GM12878 (cell line): ENCODE measurements around the gene DLG2. TPM values are rescaled to one million over a fixed set of nuclear protein-coding genes. Genes with fewer than 3 reads are reported as not detected.

Source experiments
- ATF7 ChIP-seq: fragments of 450-650 bp; IDR thresholded peaks from 2 replicates; pipeline ENCODE4 v1.6.1; 2016; ENCODE audit warnings: low read depth, mild to moderate bottlenecking
- CREM ChIP-seq: IDR thresholded peaks from 2 replicates; pipeline ENCODE4 v1.6.1; 2014; ENCODE audit warnings: antibody characterized with exemption, low read depth
- EZH2 ChIP-seq: IDR thresholded peaks from 2 replicates; pipeline ENCODE4 v1.6.1; 2012; ENCODE audit warnings: low read depth, mild to moderate bottlenecking, control low read depth, inconsistent platforms, low read length, borderline replicate concordance; ENCODE audit not compliant: control insufficient read depth
- FOXM1 ChIP-seq: IDR thresholded peaks from 2 replicates; pipeline ENCODE4 v1.6.1; 2012; ENCODE audit warnings: low read depth, mild to moderate bottlenecking, inconsistent platforms, low read length, moderate library complexity
- HCFC1 ChIP-seq: fragments of 150-350 bp; IDR thresholded peaks from 2 replicates; pipeline ENCODE4 v1.6.1; 2014; ENCODE audit warnings: low read length
- IKZF1 ChIP-seq: fragments of 450-650 bp; conservative IDR thresholded peaks from 2 replicates; pipeline ENCODE4 v1.6.1; 2017; ENCODE audit warnings: antibody characterized with exemption, mild to moderate bottlenecking
- JUNB ChIP-seq: IDR thresholded peaks from 2 replicates; pipeline ENCODE4 v1.6.1; 2016; ENCODE audit warnings: antibody characterized with exemption, mild to moderate bottlenecking
- MXI1 ChIP-seq: fragments of 150-350 bp; IDR thresholded peaks from 2 replicates; pipeline ENCODE4 v1.6.1; 2011; ENCODE audit warnings: low read depth, mild to moderate bottlenecking, inconsistent platforms, low read length, improper control_type of control experiment
- NFYB ChIP-seq: IDR thresholded peaks from 2 replicates; pipeline ENCODE4 v1.6.1; 2011; ENCODE audit warnings: low read depth, mild to moderate bottlenecking, low read length, improper control_type of control experiment, moderate library complexity; ENCODE audit not compliant: insufficient read depth
- NR2C1 ChIP-seq: fragments of 450-650 bp; IDR thresholded peaks from 2 replicates; pipeline ENCODE4 v1.6.1; 2017; ENCODE audit warnings: antibody characterized with exemption, mild to moderate bottlenecking, moderate library complexity
- NRF1 ChIP-seq: conservative IDR thresholded peaks from 2 replicates; pipeline ENCODE4 v1.6.1; 2011; ENCODE audit warnings: mild to moderate bottlenecking, low read depth, low read length, improper control_type of control experiment
- PAX8 ChIP-seq: fragments of 450-650 bp; IDR thresholded peaks from 2 replicates; pipeline ENCODE4 v1.6.1; 2017; ENCODE audit warnings: mild to moderate bottlenecking, moderate library complexity
- POLR2AphosphoS2 ChIP-seq: IDR thresholded peaks from 2 replicates; pipeline ENCODE4 v1.6.1; 2011; ENCODE audit warnings: low read depth, mild to moderate bottlenecking, low read length, improper control_type of control experiment, moderate library complexity
- POLR2AphosphoS5 ChIP-seq: IDR thresholded peaks from 2 replicates; pipeline ENCODE4 v1.6.1; 2011; ENCODE audit warnings: mild to moderate bottlenecking, low read length, inconsistent platforms
- POU2F2 ChIP-seq: IDR thresholded peaks from 3 replicates; pipeline ENCODE4 v1.6.1; 2011; ENCODE audit warnings: low read depth, mild to moderate bottlenecking, low read length, borderline replicate concordance
- RB1 ChIP-seq: fragments of 450-650 bp; formaldehyde crosslinking; IDR thresholded peaks from 2 replicates; pipeline ENCODE4 v1.6.1; 2017; ENCODE audit warnings: mild to moderate bottlenecking, borderline replicate concordance
- RCOR1 ChIP-seq: conservative IDR thresholded peaks from 2 replicates; pipeline ENCODE4 v1.6.1; 2012; ENCODE audit warnings: low read depth, low read length, improper control_type of control experiment
- SMC3 ChIP-seq: IDR thresholded peaks from 2 replicates; pipeline ENCODE4 v1.6.1; 2011; ENCODE audit warnings: low read length, improper control_type of control experiment, borderline replicate concordance
- SP1 ChIP-seq: IDR thresholded peaks from one replicate; pipeline ENCODE4 v1.6.1; 2011; ENCODE audit warnings: low read depth, low read length
- TAF1 ChIP-seq: IDR thresholded peaks from 2 replicates; pipeline ENCODE4 v1.6.1; 2011; ENCODE audit warnings: mild to moderate bottlenecking, low read depth, low read length, borderline replicate concordance
- TARDBP ChIP-seq: IDR thresholded peaks from 2 replicates; pipeline ENCODE4 v1.6.1; 2016; ENCODE audit warnings: borderline replicate concordance
- WRNIP1 ChIP-seq: IDR thresholded peaks from 2 replicates; pipeline ENCODE4 v1.6.1; 2011; ENCODE audit warnings: low read depth, low read length, improper control_type of control experiment, borderline replicate concordance
- ZNF687 ChIP-seq: fragments of 450-650 bp; IDR thresholded peaks from 2 replicates; pipeline ENCODE4 v1.6.1; 2017; ENCODE audit warnings: mild to moderate bottlenecking, moderate library complexity
- polyA plus RNA-seq, 11 experiments: library from polyadenylated mRNA; depleted of rRNA in 4 of 11; unstranded in 6 of 11; stranded (reverse) in 5 of 11; fragments of >200 nt; fragmentation: Nextera tagmentation in 4 of 11; fragmentation: Illumina TruSeq in 1 of 11; extraction: Ambion mirVana in 4 of 11; extraction: Trizol in 1 of 11; gene quantifications; 1 replicate in 1 of 11; 2 replicates in 10 of 11; pipeline versions ENCODE4 v1.2.1 to v1.2.3, GENCODE V29; 2011 to 2016; ENCODE audit warnings: inconsistent platforms in 2 of 11, missing spikeins in 2 of 11, low read depth in 1 of 11
- total RNA-seq, 4 experiments: library from RNA; depleted of rRNA in 3 of 4; stranded (reverse); fragments of >200 nt in 3 of 4; fragmentation: Illumina TruSeq in 1 of 4; extraction: Trizol in 1 of 4; gene quantifications; 2 replicates each; pipeline versions ENCODE4 v1.2.1 to v1.2.3, GENCODE V29; 2013 to 2021
- TF ChIP-seq, protein P1 (sequence below): IDR thresholded peaks from 2 replicates; pipeline ENCODE4 v1.6.1; 2012; ENCODE audit warnings: low read depth, low read length, improper control_type of control experiment

DLG2 gene
- total and polyA plus RNA-seq, 10 of the 15 experiments (the other 5 are each of a cell fraction or from before 2014, with no cell fraction given) = 0.09 to 0.98 (median 0.35) TPM

- TF ChIP-seq, protein P1, sequence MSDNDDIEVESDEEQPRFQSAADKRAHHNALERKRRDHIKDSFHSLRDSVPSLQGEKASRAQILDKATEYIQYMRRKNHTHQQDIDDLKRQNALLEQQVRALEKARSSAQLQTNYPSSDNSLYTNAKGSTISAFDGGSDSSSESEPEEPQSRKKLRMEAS = peak; percentile 85; the same call in 1 of the 2 replicates
- TF ChIP-seq RB1 (peak; percentile 86), NRF1 (no peak), POLR2AphosphoS5 (peak; percentile 92), SP1 (peak; percentile 74), JUNB (no peak), HCFC1 (peak; percentile 55), CREM (peak; percentile 38; the same call in 1 of the 2 replicates), IKZF1 (peak; percentile 67; the same call in 1 of the 2 replicates), NFYB (peak; percentile 77), RCOR1 (no peak), WRNIP1 (no peak), ATF7 (no peak), NR2C1 (no peak), PAX8 (no peak), ZNF687 (no peak), TAF1 (peak; percentile 82), SMC3 (no peak), TARDBP (0 out of 2 replicates have a peak, but pooled peaks have one; percentile 32), MXI1 (peak; percentile 66; the same call in 1 of the 2 replicates), POU2F2 (peak; percentile 74; the same call in 2 of the 3 replicates), FOXM1 (no peak), EZH2 (no peak), POLR2AphosphoS2 (peak; percentile 77)
- TF ChIP-seq, all 136 proteins: peak for 47
Measured at GRCh38 chr11:85627998-85628770, 1.0 kb upstream of the DLG2 start, which contains the start of gene TMEM126B (continued).
